ENCODE results near the gene NAT8L. TPM values are rescaled to one million over a fixed set of nuclear protein-coding genes. Genes with fewer than 3 reads are reported as not detected.
"Not testable (repeated sequence)": the region's sequence is repeated elsewhere in the genome, so short reads cannot be mapped to it uniquely, and the experiment has no call there.

NAT8L gene, protein sequence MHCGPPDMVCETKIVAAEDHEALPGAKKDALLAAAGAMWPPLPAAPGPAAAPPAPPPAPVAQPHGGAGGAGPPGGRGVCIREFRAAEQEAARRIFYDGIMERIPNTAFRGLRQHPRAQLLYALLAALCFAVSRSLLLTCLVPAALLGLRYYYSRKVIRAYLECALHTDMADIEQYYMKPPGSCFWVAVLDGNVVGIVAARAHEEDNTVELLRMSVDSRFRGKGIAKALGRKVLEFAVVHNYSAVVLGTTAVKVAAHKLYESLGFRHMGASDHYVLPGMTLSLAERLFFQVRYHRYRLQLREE
- 1 to 10 TPM in 1 of 4 donors, under 1 TPM in 2, not detected in 1; 0.14 to 1.9 (median 0.64) TPM for total RNA-seq

DNA sequence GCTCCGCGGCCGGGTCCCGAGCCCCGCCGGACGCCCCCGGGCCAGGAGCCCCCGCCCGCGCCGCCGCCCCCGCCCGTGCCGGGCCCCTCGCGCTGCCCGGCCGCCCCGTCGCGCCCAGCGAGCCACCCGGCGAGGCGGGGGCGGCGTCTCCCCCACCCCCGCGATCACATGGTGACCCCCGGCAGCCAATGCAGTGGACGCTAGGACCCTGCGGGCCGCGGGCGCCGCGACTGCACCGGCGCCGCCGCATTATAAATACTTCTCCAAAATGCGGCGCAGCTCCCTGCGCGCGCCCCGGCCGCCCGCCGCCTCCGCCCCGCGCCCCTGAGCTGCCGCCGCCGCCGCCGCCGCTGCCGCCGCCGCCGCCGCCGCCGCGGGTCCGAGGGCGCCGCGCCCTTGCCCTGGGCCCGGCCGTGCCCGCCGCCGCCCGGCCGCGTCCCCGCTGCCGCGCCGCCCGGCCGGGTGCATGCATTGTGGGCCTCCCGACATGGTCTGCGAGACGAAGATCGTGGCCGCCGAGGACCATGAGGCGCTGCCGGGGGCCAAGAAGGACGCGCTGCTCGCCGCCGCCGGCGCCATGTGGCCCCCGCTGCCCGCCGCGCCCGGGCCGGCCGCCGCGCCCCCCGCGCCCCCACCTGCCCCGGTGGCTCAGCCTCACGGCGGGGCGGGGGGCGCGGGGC lies at the start of gene NAT8L:
TSS of gene NAT8L (plus strand) at position 282 of the 680 bp plus-strand sequence. CDS start at position 467, 185 bp downstream.
- DNase-seq, result no peak
- H3K4me3 ChIP-seq, result peak within 1 kb of the TSS in 3 of 4 donors; percentile 19 to 46 (median 36)
- H3K9me3 ChIP-seq, result no peaks in the 10 kb centered on the region
- no peak for TF ChIP-seq POLR2AphosphoS5 (IDR thresholded peaks at IDR 0.05)
- no peak for TF ChIP-seq POLR2A (IDR thresholded peaks at IDR 0.05)
- TF ChIP-seq, protein P1, sequence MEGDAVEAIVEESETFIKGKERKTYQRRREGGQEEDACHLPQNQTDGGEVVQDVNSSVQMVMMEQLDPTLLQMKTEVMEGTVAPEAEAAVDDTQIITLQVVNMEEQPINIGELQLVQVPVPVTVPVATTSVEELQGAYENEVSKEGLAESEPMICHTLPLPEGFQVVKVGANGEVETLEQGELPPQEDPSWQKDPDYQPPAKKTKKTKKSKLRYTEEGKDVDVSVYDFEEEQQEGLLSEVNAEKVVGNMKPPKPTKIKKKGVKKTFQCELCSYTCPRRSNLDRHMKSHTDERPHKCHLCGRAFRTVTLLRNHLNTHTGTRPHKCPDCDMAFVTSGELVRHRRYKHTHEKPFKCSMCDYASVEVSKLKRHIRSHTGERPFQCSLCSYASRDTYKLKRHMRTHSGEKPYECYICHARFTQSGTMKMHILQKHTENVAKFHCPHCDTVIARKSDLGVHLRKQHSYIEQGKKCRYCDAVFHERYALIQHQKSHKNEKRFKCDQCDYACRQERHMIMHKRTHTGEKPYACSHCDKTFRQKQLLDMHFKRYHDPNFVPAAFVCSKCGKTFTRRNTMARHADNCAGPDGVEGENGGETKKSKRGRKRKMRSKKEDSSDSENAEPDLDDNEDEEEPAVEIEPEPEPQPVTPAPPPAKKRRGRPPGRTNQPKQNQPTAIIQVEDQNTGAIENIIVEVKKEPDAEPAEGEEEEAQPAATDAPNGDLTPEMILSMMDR (IDR thresholded peaks at IDR 0.05), result no peak
- no peak for TF ChIP-seq EP300 (IDR thresholded peaks at IDR 0.05; ENCODE audit: low read depth)
- H3K4me1 ChIP-seq, result peaks cover 0 to 20% (median 11%) of the 10 kb centered on the region in 4 donors
- intact Hi-C loops (cut with DNase I; ENCODE audit: low total_unique reads), result no loop called here
- H3K36me3 ChIP-seq, result no peaks in the 10 kb centered on the region
- in situ Hi-C loops (cut with MboI; ENCODE audit: low pct_ligation_motif_present in 1 of 4, low pct_unique_long_range_greater_than_20kb in 1 of 4, low sequenced_read_pairs in 3 of 4), result no loop called here
- no peak within 1 kb of the TSS for H3K27ac ChIP-seq
- H3K27me3 ChIP-seq, result peaks cover 79% of the 10 kb centered on the region
- WGBS, 2 donors (ENCODE audit: low coverage in 1 of 2), result 0% methylated on average over 7 of the region's 119 CpGs; no CpG with 5 or more reads in 1 of the 2 donors

DNA sequence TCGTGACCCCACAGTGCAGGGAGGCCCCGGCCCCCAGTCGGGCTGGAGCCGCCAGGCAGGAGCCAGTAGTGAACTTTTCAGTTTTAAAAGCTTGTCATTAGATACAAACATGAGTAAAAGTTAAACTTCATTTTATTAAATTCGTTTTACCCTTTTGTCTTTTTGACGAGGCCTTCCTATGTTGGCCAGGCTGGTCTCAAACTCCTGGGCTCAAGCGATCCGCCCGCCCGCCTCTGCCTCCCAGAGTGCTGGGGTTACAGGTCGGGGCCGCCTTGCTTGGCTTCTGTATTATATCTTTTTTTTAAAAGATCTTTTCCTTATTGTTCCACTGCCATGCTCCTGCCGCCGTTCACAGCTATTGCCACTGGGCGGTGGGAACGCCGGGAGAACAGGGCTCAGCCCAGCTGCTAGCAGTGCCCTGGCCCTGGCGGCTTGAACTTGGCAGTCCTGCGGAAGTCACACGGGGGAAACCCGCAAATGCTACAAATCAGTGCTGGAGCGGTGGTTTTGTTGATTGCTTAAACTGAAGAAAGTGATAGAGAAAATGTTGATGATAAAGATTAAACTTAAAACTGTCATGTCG lies 49.4 kb upstream of the NAT8L start:
- intact Hi-C loops (cut with DNase I; ENCODE audit: low total_unique reads) (no loop called here), in situ Hi-C loops (cut with MboI; ENCODE audit: low pct_ligation_motif_present in 1 of 4, low pct_unique_long_range_greater_than_20kb in 1 of 4, low sequenced_read_pairs in 3 of 4) (no loop called here)
- 7 to 10% methylated on average over 13 to 23 of the region's 23 CpGs for WGBS, 2 donors (ENCODE audit: low coverage in 1 of 2)
- H3K27ac ChIP-seq, result peak overlapping the region; percentile 96 to 98 (median 96)
- no peaks in the 10 kb centered on the region for H3K36me3 ChIP-seq
- TF ChIP-seq POLR2AphosphoS5 (IDR thresholded peaks at IDR 0.05), result peak in 2 of 3 donors; percentile 6 to 43
- no peak for TF ChIP-seq EP300 (IDR thresholded peaks at IDR 0.05; ENCODE audit: low read depth)
- TF ChIP-seq, protein P1 (IDR thresholded peaks at IDR 0.05), result peak; percentile 24 to 75 (median 40)
- peak overlapping the region; percentile 49 to 97 (median 78) for H3K4me3 ChIP-seq
- H3K9me3 ChIP-seq, result no peaks in the 10 kb centered on the region
- peaks cover 0 to 24% (median 15%) of the 10 kb centered on the region in 4 donors for H3K4me1 ChIP-seq
- peak; percentile 83 for DNase-seq
- no peaks in the 10 kb centered on the region for H3K27me3 ChIP-seq

DNA sequence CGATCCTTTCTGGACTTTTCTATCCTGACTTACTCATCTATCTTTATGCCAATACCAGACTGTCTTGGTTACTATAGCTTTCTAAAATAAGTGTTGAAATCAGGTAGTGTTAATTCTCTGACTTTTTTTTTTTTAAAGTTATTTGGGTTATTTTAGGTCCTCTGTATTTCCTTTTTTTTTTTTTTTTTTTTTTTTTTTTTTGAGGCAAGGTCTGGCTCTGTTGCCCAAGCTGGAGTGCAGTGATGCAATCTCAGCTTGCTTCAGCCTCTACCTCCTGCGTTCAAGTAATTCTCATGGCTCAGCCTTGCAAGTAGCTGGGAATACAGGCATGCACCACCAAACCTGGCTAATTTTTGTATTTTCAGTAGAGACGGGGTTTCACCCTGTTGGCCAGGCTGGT lies 47.5 kb upstream of the NAT8L start:
- 85 to 92% methylated on average over 1 to 3 of the region's 3 CpGs for WGBS, 2 donors (ENCODE audit: low coverage in 1 of 2)
- no peak overlapping the region for H3K27ac ChIP-seq

DNA sequence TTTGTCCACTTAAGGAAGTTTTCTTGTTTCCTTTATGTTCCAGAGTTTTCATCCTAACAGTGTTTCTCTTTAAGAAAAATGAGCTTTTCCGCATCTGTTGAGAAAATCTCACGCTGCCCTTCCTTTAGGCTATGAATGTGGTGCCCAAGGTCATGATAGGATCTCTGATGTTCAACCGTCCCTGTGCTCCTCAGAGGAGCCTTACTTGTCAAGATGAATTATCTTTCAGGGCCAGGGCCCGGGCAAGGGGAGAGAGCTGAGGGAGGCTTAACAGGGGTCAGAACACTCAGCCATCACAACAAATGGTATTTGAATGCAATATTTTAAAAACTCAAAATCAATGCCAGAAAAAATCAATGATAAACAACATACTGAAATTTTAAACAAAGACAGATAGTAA lies 44.1 kb upstream of the NAT8L start:
- in situ Hi-C loops (cut with MboI; ENCODE audit: low pct_ligation_motif_present in 1 of 4, low pct_unique_long_range_greater_than_20kb in 1 of 4, low sequenced_read_pairs in 3 of 4), result no loop called here

More for the DNA sequence above, 47.5 kb upstream of the NAT8L start:
- no peak for DNase-seq
- TF ChIP-seq, protein P1 (IDR thresholded peaks at IDR 0.05), result no peak
- in situ Hi-C loops (cut with MboI; ENCODE audit: low pct_ligation_motif_present in 1 of 4, low pct_unique_long_range_greater_than_20kb in 1 of 4, low sequenced_read_pairs in 3 of 4) (no loop called here), intact Hi-C loops (cut with DNase I; ENCODE audit: low total_unique reads) (no loop called here)
- Histone ChIP-seq H3K27me3 (no peaks in the 10 kb centered on the region), H3K4me1 (peaks cover 0 to 24% (median 15%) of the 10 kb centered on the region in 4 donors), H3K4me3 (no peak overlapping the region), H3K36me3 (no peaks in the 10 kb centered on the region), H3K9me3 (no peaks in the 10 kb centered on the region)

DNA sequence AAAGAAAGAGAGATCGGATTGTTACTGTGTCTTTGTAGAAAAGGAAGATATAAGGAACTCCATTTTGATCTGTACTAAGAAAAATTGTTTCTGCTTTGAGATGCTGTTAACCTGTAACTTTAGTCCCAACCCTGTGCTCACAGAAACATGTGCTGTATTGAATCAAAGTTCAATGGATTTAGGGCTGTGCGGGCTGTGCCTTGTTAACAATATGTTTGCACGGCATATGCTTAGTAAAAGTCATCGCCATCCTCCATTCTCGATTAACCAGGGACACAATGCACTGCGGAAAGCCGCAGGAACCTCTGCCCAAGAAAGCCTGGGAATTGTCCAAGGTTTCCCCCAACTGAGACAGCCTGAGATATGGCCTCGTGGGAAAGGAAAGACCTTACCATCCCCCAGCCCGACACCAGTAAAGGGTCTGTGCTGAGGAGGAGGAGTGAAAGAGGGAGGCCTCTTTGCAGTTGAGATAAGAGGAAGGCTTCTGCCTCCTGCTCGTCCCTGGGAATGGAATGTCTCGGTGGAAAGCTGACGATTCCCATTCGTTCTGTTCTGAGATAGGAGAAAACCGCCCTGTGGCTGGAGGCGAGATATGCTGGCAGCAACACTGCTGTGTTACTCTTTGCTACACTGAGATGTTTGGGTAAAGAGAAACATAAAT lies 37.6 kb upstream of the NAT8L start:
- peaks cover 0 to 11% (median 0%) of the 10 kb centered on the region in 4 donors for H3K4me1 ChIP-seq

More for the DNA sequence above, 44.1 kb upstream of the NAT8L start:
- 68 to 76% methylated on average over 4 of the region's 4 CpGs for WGBS, 2 donors (ENCODE audit: low coverage in 1 of 2)
- DNase-seq, result no peak
- intact Hi-C loops (cut with DNase I; ENCODE audit: low total_unique reads), result no loop called here
- Histone ChIP-seq H3K27me3 (no peaks in the 10 kb centered on the region), H3K27ac (no peak overlapping the region), H3K4me3 (no peak overlapping the region), H3K36me3 (no peaks in the 10 kb centered on the region), H3K9me3 (no peaks in the 10 kb centered on the region), H3K4me1 (peaks cover 0 to 6% (median 4%) of the 10 kb centered on the region in 4 donors)
- TF ChIP-seq, protein P1 (IDR thresholded peaks at IDR 0.05), result no peak
- TF ChIP-seq POLR2A (IDR thresholded peaks at IDR 0.05) (no peak), POLR2AphosphoS5 (IDR thresholded peaks at IDR 0.05) (no peak), EP300 (IDR thresholded peaks at IDR 0.05; ENCODE audit: low read depth) (no peak)

More for the DNA sequence above, 37.6 kb upstream of the NAT8L start:
- in situ Hi-C loops (cut with MboI; ENCODE audit: low pct_ligation_motif_present in 1 of 4, low pct_unique_long_range_greater_than_20kb in 1 of 4, low sequenced_read_pairs in 3 of 4); DNase-seq; H3K9me3 ChIP-seq; H3K36me3 ChIP-seq; intact Hi-C loops (cut with DNase I; ENCODE audit: low total_unique reads); H3K4me3 ChIP-seq; H3K27ac ChIP-seq: not testable (repeated sequence)
- H3K27me3 ChIP-seq, result peaks cover 21% of the 10 kb centered on the region
- WGBS, 2 donors (ENCODE audit: low coverage in 1 of 2), result 33 to 55% methylated on average over 8 to 15 of the region's 15 CpGs
